ENCODE results near the gene TTC9B.
A peak's percentile ranks its signal among the peaks of the same experiment; 100 is the strongest.
"Not testable (repeated sequence)": the region's sequence is repeated elsewhere in the genome, so short reads cannot be mapped to it uniquely, and the experiment has no call there.

Gene TTC9B

DNA sequence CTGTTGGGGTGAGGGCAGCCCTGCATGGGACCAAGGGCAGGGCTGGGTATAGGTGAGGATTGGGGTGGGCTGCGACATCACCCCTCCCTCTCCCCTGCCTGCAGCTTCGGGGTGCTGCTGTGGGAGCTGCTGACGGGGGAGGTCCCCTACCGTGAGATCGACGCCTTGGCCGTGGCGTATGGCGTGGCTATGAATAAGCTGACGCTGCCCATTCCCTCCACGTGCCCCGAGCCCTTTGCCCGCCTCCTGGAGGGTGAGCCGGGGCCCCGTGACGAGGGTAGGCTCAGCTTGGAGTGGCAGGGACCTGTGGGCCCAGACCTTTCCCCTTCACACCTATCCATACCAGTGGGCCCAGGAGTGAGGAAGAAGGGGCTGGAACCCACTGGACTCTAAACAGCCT lies 13.8 kb downstream of the TTC9B start:
- TF ChIP-seq GATA1 (IDR thresholded peaks at IDR 0.05; ENCODE audit: low read depth, low read length) (no peak), POLR2A (IDR thresholded peaks at IDR 0.05; ENCODE audit: low read length) (no peak)
- DNase-seq = no peak

DNA sequence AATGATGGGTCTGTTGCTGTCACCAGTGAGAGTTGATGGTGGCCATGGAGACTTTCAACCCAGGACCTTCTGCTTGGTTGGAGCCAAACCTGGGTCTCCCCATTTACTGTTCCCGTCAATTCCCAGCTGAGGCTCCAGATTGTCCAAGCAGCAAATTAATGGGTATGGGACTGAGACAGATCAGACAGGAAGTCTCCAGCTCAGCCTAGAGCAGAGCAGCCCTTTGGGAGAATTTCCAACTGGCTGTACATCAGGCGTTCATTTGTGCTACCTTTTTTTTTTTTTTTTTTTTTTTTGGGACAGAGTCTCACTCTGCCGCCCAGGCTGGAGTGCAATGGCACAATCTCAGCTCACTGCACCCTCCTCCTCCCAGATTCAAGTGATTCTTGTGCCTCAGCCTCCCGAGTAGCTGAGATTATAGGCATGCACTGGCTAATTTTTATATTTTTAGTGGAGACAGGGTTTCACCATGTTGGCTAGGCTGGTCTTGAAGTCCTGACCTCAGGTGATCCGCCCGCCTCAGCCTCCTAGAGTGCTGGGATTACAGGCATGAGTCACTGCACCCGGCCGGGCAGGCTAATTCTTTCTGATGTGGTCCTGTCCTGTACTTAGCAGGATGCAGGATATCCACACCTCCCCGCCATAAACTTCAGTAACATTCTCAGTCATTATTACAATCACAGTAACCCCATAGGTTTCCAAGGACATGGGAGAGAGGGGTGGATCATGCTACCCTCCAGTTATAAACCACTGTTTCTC lies 17.7 kb downstream of the TTC9B start:
- TF ChIP-seq POLR2A (IDR thresholded peaks at IDR 0.05; ENCODE audit: low read length) = no peak

DNA sequence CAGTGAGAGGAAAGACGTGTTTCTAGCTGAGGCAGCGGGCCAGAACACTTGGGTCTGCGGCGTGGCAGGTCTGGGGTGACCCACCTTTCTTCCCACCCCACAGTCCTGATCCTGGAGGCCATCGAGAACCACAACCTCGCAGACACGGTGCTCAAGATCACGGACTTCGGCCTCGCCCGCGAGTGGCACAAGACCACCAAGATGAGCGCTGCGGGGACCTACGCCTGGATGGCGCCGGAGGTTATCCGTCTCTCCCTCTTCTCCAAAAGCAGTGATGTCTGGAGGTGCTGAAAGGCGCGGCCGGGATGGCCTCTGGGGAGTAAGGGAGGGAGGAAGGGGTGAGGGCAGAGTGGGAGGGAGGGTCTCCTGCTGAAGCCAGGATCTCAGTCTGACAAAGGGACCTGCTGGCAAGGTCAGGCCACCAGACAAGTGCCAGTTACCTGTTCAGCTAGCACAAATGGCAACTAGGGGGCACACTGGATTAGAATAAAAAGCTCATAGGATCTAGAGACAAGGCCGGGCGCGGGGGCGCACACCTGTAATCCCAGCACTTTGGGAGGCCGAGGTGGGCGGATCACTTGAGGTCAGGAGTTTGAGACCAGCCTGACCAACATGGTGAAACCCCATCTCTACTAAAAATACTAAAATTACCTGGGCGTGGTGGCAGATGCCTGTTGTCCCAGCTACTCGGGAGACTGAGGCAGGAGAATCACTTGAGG lies 19.8 kb downstream of the TTC9B start:
- TF ChIP-seq POLR2A (IDR thresholded peaks at IDR 0.05; ENCODE audit: low read length) (no peak), GATA1 (IDR thresholded peaks at IDR 0.05; ENCODE audit: low read depth, low read length) (no peak)
- DNase-seq = no peak

More for the DNA sequence above, 17.7 kb downstream of the TTC9B start:
- DNase-seq = no peak

DNA sequence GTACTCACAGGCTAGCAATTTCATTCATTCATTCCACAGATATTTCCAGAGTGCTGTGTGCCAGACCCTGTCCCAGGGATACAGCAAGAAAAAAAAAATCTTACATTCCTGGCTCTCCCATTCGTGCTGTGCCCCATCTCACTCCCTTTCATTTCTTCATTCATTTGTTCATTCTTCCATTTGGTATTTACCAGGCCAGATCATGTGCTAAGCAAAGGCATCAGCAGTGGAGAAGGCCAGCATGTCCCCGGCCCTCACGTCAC lies 24.7 kb downstream of the TTC9B start:
- DNase-seq = no peak
- TF ChIP-seq POLR2A (IDR thresholded peaks at IDR 0.05; ENCODE audit: low read length) (no peak), GATA1 (IDR thresholded peaks at IDR 0.05; ENCODE audit: low read depth, low read length) (no peak)

DNA sequence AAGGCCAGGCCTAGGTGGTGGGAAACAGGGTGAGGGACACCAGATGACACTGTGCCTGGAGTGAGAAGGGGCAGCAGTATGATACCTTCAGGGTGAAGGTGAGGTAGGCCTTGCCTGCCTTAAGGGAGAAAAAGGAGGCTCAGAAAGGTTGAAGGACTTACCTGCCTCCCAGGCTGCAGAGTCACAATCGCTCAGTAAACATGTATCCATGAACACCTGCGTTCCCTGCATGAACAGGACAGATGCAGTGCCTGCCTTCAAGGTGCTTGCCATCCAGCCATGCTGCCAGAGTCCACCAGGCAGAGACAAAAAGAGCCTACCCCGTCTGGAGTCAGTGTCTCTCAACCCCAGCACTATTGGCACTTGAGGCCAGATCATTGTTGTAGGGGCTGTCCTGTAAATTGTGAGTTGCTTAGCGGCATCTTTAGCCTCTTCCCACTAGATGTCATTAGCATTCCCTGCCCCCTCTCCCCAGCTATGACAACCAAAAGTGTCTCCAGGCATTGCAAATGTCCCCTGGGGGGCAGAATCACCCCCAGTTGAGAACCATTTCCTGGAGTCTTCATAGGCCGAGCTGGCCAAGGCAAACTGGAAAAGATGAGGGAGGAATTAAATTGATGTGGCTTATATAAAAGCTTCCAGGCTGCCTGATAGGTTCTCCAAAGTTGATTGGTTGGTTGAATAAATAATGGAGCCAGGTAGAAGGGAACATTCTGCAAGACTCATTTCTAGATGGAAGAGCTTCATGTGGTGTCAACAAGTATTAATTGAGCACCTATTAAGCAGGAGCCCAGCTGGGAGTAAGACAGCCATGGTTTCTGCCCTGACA lies 25.2 kb downstream of the TTC9B start:
- TF ChIP-seq POLR2A (IDR thresholded peaks at IDR 0.05; ENCODE audit: low read length) (no peak), GATA1 (IDR thresholded peaks at IDR 0.05; ENCODE audit: low read depth, low read length) (no peak)
- no peak for DNase-seq

DNA sequence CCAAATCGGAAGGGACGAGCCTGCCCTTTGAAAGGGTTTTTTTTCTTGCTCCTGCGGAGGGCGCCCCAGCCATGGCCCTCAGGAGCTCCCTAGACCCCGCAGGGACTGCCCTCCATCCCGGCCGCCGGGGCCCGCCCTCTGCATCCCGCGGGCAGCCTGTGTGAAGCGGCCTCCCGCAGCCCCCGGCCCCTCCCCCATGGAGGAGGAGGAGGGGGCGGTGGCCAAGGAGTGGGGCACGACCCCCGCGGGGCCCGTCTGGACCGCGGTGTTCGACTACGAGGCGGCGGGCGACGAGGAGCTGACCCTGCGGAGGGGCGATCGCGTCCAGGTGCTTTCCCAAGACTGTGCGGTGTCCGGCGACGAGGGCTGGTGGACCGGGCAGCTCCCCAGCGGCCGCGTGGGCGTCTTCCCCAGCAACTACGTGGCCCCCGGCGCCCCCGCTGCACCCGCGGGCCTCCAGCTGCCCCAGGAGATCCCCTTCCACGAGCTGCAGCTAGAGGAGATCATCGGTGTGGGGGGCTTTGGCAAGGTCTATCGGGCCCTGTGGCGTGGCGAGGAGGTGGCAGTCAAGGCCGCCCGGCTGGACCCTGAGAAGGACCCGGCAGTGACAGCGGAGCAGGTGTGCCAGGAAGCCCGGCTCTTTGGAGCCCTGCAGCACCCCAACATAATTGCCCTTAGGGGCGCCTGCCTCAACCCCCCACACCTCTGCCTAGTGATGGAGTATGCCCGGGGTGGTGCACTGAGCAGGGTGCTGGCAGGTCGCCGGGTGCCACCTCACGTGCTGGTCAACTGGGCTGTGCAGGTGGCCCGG lies 26.1 kb downstream of the TTC9B start:
- DNase-seq = peak; percentile 50 to 57
- TF ChIP-seq POLR2A (IDR thresholded peaks at IDR 0.05; ENCODE audit: low read length) = no peak

DNA sequence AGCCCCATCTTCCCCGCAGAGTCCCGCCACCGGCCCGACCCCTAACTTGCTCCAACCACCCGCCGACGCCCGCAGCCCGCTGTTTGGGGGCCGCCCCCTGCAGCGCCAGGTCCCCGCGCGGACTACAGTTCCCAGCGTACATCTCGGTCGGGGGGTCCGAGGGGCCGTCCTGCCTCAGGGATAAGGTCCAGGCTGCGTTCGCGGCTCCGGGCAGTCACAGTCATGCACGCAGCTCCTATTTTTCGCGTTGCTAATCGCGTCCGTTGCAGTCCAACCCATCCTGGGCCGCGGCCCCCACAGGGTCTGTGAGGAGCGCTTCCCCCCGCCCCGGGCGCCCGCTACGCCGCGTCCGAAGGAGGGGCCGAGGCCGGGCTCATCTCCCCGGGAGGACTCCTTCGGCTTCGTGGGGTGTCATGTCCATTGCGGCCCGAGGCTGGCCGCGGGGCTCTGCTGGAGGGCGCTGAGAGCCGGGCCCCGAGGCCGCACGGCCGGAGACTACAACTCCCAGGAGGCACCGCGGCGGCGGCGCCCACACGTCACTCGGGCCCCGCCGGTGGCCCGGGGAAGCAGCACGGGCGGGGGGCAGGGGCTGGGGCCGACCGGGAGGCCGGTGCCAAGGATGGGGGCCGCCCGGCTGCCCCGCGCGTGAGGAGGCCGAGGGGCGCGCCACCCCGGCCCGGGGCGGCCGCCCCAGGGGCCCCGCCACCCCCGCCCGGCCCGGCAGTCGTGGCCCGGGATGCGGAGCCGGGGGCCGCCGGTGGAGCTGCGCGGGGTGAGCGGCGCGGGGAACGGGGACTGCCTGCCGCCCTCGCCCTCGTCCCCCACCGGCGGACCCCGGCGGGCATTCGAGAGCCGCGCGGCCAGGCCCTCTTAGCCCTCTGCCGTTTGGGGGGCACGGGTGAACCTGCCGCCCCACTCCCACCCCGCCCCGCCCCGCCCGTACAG lies 27.0 kb downstream of the TTC9B start, which contains the start of gene MAP3K10:
MAP3K10 (plus strand) TSS at position 536 of the 945 bp plus-strand sequence. CDS start 606 bp downstream, outside the sequence.
- no peak for TF ChIP-seq POLR2A (IDR thresholded peaks at IDR 0.05; ENCODE audit: low read length)
- TF ChIP-seq GATA1 (IDR thresholded peaks at IDR 0.05; ENCODE audit: low read depth, low read length) = no peak
- peak; percentile 73 to 83 for DNase-seq

DNA sequence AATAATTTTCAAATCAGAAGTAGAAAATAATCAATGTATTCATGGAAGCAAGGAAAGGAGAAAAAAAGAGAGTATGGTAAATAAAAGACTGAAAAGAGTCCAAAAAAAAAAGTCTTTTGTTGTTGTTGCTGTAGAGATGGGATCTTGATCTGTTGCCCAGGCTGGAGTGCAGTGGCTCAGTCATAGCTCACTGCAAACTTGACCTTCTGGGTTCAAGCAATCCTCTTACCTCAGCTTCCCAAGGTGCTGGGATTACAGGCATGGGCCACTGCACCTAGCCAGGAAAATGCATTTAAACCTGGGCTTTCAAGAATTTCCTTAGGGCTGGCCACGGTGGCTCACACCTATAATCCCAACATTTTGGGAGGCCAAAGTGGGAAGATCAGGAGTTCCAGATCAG lies 33.9 kb downstream of the TTC9B start:
- TF ChIP-seq GATA1 (IDR thresholded peaks at IDR 0.05; ENCODE audit: low read depth, low read length) (no peak), POLR2A (IDR thresholded peaks at IDR 0.05; ENCODE audit: low read length) (no peak)
- no peak for DNase-seq

DNA sequence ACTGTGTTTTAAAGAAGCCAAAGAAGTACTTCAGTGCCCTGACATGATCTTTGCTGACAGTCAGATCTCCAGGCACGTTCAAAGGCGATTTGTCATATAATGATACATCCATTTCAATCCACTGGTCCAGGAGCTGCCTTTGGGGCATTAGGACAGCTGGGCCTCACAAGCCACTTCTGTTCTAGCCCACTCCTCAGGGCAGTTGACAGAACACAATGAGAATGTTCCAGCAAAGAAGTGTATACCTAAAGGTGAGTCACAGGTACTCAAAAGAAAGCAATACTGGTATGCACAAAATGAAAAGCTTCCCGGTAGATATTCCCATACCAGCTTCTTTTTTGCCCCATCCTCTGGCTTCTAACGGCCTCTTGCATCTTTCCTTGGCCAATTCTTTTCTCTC lies 39.4 kb downstream of the TTC9B start:
- no peak for DNase-seq
- TF ChIP-seq GATA1 (IDR thresholded peaks at IDR 0.05; ENCODE audit: low read depth, low read length) (no peak), POLR2A (IDR thresholded peaks at IDR 0.05; ENCODE audit: low read length) (no peak)

DNA sequence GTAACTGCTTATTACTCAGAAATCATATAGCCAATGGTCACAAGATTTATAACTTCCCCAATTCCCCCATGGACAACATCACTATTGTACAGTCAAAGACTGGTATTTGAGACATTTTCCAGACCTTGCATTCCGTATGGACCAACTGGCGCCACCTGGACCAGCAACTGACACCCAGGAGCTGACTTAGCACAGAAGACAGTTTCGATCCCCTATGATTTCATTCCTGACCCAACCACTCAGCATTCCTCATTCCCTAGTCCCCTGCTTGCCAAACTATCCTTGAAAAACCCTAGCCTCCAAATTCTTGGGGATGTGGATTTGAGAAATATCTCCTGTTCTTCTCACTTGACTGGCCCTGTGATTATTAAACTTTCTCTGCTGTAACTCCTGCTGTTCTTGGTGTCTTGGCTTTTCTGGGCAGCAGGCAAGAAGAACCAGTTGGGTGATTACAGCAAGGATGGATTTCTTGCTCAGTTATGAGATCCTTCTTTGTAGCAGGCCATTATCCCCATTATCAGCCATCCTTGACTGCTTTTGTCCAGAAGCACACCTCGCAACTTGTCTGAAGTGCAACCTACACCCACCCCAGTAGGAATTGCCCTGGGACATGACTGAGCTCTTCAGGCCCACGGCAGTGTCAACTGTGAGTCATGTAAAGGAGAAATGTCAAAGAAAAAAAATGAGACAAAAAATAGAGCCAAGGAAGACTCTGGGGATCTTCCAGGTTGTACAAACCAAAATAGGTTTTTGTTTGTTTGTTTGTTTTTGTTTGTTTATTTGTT lies 40.7 kb downstream of the TTC9B start:
- no peak for DNase-seq
- no peak for TF ChIP-seq GATA1 (IDR thresholded peaks at IDR 0.05; ENCODE audit: low read depth, low read length)
- TF ChIP-seq POLR2A (IDR thresholded peaks at IDR 0.05; ENCODE audit: low read length) = no peak

DNA sequence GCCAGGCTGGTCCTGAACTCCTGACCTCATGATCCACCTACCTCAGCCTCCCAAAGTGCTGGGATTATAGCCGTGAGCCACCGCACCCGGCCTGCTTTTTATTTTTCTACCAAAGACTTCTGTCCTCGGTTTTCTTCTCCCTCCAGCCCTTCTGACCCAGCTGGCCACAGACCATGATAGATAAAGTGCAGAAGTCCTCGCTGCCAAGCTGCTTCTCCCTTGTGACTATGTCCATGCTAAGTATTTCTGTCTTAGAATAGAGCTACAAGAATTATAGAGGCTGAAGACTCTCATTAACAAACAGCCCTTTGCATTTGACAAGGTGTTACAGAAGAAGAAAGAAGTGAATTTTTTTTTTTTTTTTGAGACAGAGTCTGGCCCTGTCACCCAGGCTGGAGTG lies 42.4 kb downstream of the TTC9B start:
- TF ChIP-seq GATA1 (IDR thresholded peaks at IDR 0.05; ENCODE audit: low read depth, low read length) = no peak
- no peak for TF ChIP-seq POLR2A (IDR thresholded peaks at IDR 0.05; ENCODE audit: low read length)

DNA sequence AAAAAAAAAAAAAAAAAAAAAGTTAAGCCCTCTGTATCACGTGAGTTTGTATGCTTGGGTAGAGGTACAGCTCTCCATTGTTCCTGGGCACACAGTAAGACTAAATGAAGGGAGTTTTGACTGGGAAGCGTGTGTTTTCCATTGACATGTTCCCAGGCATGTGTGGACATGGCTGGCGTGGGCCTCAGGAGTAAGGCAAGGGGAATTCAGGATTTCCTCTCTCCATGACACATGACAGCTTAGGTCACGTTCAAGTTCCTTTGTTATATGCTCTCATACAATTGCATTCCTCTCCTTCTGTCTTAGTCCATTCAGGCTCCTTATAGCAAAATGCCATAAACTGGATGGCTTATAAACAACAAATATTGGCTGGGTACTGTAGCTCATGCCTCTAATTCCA lies 44.1 kb downstream of the TTC9B start:
- DNase-seq = no peak
- TF ChIP-seq POLR2A (IDR thresholded peaks at IDR 0.05; ENCODE audit: low read length) = no peak
- no peak for TF ChIP-seq GATA1 (IDR thresholded peaks at IDR 0.05; ENCODE audit: low read depth, low read length)

More for the DNA sequence above, 42.4 kb downstream of the TTC9B start:
- DNase-seq = no peak

DNA sequence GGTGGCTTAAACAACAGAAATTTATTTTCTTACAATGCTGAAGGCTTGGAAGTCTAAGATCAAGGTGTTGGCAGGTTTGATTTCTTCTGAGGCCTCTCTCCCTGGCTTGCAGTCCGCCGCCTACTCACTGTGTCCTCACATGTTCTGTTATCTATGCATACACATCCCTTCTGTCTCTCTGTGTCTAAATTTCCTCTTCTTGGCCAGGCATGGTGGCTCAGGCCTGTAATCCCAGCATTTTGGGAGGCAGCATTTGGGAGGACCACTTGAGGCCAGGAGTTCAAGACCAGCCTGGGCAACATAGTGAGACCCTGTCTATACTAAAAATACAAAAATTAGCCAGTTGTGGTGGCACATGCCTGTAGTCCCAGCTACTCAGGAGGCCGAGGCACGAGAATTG lies 46.9 kb downstream of the TTC9B start:
- not testable (repeated sequence) for DNase-seq

DNA sequence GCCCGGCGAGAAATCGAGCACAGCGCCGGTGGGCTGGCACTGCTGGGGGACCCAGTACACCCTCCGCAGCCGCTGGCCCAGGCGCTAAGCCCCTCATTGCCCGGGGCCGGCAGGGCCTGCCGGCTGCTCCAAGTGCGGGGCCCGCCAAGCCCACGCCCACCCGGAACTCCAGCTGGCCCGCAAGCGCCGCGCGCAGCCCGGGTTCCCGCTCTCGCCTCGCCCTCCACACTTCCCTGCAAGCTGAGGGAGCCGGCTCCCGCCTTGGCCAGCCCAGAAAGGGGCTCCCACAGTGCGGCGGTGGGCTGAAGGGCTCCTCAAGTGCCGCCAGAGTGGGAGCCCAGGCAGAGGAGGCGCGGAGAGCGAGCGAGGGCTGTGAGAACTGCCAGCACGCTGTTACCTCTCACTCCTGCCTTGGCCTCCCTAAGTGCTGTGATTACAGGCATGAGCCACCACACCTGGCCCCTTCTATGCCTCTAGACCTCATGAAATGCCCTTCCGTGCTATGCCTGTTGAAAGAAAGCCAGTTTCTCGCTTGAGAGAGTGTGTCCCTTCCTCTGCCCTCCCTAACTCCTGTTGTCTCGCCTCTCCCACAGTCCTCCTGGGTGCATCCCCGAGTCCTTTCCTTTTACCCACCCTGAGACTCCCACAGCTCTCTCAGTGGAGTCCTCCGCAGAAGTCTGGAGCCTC lies 47.7 kb downstream of the TTC9B start:
- DNase-seq = not testable (repeated sequence)

DNA sequence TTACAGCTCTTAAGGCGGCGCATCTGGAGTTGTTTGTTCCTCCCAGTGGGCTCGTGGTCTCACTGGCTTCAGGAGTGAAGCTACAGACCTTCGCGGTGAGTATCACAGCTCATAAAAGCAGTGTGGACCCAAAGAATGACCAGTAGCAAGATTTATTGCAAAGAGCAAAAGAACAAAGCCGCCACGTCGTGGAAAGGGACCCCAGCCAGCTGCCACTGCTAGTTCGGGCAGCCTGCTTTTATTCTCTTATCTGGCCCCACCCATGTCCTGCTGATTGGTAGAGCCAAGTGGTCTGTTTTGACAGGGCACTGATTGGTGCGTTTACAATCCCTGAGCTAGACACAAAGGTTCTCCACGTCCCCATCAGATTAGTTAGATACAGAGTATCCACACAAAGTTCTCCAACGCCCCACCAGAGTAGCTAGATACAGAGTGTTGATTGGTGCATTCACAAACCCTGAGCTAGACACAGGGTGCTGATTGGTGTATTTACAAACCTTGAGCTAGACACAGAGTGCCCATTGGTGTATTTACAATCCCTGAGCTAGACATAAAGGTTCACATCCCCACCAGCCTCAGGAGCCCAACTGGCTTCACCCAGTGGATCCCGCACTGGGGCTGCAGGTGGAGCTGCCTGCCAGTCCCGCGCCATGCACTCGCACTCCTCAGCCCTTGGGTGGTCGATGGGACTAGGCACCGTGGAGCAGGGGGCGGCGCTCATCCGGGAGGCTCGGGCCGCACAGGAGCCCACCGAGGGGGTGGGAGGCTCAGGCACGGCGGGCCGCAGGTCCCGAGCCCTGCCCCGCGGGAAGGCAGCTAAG lies 48.5 kb downstream of the TTC9B start:
- DNase-seq = not testable (repeated sequence)

Data from erythroblast (primary cell).